ENCODE results near the gene RAPGEF1.
"Not testable (repeated sequence)": the region's sequence is repeated elsewhere in the genome, so short reads cannot be mapped to it uniquely, and the experiment has no call there.

RAPGEF1 gene

DNA sequence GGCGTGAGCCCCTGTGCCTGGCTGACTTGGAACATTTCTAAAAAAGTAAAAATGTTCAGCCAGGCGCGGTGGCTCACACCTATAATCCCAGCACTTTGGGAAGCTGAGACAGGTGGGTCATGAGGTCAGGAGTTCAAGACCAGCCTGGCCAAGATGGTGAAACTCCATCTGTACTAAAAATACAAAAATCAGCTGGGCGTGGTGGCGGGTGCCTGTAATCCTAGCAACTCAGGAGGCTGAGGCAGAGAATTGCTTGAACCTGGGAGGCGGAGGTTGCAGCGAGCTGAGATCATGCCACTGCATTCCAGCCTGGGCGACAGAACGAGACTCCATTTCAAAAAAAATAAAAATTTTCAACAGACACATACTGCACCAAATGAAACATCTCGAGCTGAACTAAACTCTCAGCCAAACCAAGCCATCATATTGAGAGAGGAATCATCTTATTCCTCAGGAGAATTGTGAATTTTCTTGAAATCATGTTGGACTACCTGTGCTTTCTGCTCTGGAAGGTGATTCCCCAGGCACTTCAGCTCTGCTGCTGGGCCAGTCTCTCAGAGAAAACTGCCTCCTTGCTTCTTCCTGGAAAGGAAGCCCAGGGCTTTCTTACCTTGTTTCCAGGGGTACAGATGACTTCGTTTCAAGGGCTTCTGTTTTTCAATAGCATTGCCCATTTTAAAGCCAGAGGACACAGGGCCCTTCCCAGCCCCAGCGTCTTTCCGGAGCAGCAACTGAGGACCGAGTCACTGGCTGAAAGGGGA lies 30.7 kb downstream of the RAPGEF1 start:
- DNase-seq, result not testable (repeated sequence)

DNA sequence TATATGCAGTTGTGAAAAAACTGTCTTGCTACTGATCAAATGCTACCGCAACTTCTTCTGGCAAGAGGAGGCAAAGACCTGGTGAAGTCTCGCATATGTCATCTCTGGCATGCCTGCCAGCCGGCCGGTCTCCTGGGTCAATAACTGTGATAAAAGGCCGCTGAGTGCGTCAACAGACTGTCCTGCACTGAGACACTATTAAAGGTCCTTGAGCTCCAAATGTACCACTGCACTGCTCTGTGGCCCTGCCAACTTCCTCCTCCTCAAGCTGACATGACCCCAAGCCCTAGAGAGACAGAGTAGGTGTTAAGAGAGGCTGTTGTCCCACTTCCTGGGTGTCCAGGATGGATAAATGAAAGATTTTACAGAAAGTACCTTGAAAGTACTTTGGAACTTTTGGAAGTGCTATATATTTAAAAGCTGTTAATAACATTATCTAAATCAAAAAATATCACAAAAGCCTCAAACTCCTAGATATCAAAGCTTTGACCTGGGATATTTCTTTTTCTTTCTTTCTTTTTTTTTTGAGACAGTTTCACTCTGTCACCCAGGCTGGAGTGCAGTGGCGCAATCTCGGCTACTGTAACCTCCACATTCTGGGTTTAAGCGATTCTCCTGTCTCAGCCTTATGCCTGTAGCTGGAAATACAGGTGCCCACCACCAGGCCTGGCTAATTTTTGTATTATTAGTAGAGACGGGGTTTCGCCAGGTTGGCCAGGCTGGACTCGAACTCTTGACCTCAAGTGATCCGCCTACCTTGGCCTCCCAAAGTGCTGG lies 31.5 kb downstream of the RAPGEF1 start:
- peak in 4 of 56 donors; percentile 11 to 52 (median 28) for DNase-seq

DNA sequence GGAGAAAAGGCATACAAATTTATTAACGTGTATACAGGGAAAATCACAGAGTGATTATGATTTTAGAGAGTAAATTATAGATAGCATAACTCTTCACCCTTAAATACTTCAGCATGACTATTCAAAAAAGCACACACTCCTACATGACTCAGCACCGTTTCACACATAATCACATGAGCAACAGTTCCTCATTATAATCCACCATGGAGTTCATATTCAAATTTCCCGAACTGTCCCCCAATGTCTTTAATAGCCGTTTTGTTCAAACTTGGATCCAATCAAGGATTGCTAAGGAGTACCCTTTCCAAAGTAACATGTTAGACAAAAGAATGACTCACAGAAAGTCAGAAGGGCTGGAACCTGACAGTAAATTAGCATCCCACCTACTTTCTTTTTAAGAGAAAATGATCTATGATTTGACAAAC lies 32.1 kb downstream of the RAPGEF1 start:
- peak in 3 of 56 donors; percentile 14 to 32 (median 22) for DNase-seq

DNA sequence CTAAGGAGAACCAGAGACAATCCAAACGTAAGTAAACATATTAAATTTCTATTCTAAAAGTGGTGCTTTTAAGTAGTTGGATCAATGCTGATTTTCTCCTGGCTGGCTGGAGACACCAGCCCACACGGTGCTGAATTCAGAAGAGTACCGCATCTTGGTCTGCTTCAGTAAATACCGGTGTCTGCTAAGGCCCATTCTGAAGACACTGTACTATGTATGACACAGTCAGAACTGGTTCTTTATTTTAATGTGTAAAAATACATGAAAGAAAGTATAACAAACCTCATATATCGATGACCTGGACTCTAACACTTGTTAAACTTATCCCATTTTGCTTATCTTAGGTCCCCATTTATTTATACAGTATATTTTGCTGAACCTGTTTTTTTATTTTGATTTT lies 32.8 kb downstream of the RAPGEF1 start:
- no peak for DNase-seq

DNA sequence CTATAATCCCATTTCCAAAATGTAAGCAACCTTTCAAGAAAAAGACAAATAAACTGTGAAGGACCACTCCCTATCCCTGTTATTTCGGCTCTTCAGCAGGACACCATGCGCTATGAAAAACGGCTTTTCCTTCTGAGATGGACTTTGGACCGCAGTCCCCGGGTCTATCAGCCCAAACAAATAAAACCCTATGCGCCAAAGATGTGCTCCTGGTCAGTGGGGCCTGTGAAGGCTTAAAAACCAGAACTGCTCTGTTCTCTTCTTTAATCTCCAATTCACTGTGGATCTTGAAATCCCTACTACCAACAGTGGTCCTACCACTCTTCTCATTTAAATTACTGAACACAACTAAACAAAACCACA lies 33.3 kb downstream of the RAPGEF1 start:
- DNase-seq, result no peak

DNA sequence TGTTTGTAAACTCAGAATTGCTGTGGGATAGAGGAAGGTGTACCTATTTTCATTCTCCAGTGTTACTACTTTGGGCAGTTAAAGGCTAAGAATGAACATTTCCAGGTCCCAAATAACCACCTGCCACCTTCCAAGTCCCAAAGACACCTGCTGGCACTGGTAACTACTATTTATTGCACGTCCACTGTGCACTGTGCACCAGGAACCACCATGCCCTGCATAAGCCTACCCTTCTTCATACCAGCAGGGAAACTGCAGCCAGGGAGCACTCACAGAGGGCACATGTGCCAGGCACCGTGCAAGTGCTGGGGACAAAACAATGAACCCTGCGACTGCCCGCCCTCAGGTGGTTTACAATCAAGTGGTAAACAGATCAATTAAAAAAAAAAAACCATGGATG lies 34.9 kb downstream of the RAPGEF1 start:
- no peak for DNase-seq

DNA sequence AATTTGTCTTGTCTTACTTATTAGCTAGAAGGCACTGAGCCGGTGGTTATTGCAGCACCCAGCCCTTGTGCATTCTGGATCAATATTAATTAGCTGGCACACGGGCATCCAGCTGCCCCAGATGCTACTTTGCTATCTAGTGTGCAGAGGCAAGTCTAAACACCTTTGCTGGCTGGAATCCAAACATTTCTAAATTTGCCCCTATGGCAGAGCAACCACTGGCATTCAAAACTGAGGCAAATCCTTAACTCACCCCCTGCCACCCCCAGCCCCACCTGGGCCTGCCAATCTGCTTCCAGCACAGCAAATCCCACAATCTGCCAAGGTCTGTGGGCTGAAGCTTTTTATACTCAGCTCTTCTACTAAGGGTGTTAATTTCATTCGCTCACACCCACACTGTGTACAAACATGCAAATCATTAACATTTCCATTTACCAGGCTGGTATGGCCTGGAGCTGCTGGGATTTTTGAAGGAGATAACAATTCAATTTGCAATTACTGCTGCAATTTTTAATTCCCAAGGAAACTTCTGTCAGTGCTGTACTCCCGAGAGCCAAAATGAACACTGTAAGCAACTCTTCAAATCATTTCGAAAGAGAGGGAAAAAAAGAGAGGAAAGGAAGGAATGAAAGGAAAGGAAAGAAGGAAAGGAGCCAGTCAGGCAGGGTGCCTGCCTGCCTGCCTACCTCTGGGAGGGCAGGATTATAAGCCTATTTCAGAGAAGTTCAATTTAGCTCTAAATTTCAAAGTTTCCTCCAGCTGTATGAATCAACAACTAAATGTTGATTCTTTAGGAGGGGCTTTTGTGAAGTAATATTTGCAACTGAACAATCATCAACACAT lies 35.5 kb downstream of the RAPGEF1 start:
- peak in 8 of 56 donors; percentile 17 to 50 (median 28) for DNase-seq

DNA sequence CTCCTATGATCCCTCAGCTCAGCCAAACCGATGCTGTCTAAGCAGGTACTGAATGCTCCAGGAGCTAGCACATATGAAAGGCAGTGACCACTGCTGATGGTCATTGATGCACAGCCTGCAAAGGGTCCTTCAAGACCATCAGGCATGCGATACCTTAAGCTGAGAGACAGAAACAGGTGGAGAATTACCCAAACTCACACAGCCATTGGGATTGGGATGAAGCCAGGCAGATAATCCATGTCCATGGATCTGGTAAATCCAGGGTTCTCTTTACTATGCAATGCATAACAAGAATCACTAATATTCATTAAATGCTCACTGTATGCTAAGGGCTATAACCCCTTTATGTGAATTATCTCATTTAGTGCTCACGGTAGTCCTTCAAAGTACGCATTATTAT lies 36.2 kb downstream of the RAPGEF1 start:
- DNase-seq, result no peak

DNA sequence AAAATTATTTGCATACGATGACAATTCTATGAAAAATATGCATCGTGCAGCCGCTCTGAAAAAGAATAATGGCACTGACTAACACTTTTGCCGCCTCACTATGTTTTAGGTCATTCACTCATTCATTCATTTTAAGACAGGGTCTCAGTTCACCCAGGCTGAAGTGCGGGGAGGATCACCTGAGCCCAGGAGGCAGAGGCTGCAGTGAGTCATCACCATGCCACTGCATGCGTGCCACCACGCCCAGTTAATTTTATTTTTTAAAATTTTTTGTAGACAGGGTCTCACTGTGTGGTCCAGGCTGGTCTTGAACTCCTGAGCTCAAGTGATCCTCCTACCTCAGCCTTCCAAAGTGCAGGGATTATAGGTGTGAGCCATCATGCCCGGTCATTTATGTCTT lies 37.0 kb downstream of the RAPGEF1 start:
- no peak for DNase-seq

DNA sequence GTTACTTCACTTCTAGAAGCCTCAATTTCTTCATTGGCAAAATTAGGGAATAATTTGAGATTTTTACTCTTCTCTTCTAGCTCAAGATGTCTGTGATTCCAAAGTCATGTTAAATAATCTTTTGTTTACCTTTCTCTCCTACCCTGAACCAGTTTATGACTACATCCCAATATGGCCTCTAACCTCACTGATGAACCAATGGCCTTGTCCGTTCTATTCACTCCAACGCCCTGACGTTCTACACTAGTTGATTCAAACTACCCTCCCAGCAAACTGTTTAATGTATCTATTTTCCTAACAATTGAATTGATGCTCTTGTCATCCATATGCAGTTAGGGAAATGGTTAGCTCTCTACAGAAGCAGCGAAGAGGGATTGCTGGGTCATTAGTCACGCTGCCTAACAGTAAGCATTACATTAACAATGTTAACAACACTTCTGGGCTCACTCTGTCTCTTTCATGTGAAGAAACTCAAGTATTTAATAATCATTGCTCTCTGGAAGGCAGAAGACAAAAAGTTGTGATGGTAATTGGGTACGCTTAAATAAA lies 38.0 kb downstream of the RAPGEF1 start:
- DNase-seq, result no peak

DNA sequence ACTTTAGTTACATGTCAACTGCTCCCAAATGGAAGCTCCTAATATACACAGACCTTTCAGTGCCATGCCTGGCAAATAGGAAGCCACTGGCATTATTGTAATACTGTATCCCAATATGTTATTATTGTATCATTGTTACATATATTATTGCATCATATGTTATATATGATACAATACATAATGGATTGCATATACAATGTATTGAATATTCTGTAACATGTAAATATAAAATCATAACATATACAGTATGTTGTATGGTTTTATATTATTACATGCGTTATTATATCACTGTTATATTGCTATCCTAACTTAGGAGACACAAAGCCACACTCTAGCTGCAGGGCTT lies 38.5 kb downstream of the RAPGEF1 start:
- DNase-seq, result no peak

DNA sequence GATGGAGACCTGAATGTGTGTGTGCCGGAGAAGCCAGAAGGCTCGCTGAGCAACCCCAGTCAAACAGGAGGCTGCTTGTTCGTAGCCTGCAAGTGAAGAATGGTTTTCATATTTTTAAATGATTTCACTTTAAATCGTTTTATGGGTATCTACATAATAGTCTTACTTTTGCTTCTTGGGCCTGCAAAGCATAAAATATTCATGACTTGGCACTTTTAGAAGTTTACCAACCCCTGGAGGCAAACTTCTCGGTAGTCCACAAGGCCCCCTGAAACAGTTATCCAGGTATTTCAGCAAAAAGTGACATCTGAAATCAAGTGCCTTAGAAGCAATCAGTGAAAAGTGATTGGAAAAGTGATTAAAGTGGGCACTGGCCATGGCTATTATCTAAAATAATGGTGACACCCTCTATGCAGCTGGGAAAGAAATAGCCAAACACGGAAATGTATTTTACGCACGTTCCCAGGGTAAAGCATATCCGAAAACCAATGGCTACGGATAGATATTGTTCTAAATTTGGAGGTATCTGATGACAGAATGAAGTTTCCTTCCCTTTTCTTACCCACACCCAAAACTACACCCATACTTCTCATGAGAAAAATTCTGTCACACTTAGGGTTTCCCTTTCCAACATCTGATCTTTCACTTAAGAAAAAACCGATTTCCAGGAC lies 39.0 kb downstream of the RAPGEF1 start:
- DNase-seq, result no peak

DNA sequence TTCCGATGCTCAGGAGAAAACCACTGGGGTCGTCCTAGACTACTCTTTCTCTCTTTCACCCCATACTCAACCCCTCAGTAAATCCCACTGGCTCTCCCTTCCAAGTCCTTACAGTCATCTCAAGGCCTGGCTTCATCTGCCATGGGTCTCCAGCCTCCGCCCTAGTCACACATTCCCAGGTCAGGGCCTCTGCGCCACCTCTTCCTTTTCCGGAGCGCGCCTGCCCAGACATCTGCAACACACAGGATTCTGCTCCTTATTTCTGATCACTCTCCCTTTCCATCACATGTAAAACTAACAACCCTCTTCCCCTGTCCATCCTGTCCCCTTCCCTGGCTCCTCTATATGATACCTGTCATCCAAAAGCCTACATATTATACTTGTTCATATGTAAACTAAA lies 39.8 kb downstream of the RAPGEF1 start:
- no peak for DNase-seq

DNA sequence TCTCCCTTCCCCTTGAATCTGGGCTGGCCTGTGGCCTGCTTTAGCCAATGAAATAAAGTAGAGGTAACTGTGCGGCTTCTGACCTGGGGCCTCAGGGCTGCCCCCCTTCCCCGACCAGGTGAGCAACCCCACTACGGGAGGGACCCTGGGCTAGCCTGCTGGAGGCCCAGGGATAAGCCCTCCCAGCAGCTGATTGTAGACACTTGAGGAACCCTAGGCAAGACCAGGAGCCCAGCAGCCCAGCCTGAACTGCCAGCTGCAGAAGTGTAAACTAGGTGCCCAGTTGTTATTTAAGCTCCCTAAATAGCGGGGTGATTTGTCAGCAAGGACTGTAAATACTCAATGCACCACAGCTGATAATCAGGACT lies 41.3 kb downstream of the RAPGEF1 start:
- no peak for DNase-seq

DNA sequence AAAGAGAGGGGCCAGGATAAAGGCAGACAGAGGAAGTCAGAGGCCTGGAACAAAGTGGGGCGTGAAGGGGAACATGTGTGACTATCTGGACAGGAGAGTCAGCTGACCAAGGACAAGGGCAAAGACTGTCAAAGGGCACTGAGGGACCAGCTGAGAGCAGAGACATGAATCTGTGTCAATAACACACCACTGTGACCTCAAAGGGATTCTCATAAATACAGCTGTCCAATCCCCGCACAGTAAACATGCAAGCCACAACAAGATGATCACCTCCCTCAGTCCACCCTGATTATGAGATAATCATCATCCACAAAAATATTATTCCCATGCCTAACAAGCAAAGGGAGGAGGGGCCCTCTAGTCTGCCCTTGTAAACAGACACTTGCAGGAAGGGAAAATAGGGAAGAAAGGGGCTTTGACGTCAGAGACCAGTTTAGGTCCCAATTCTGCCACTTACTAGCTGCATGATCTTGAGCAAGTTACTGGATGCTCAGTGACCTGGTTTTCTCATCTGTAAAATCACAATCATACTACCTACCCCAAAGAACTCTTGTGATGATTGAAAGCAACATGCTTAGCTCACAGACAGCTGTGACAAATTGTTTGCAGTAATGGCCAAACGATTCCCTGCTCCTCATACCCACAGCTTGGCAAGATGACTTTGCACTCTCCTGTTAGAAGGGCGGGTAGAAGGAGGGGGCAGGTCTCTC lies 41.8 kb downstream of the RAPGEF1 start:
- peak in 3 of 56 donors; percentile 17 to 30 (median 19) for DNase-seq

DNA sequence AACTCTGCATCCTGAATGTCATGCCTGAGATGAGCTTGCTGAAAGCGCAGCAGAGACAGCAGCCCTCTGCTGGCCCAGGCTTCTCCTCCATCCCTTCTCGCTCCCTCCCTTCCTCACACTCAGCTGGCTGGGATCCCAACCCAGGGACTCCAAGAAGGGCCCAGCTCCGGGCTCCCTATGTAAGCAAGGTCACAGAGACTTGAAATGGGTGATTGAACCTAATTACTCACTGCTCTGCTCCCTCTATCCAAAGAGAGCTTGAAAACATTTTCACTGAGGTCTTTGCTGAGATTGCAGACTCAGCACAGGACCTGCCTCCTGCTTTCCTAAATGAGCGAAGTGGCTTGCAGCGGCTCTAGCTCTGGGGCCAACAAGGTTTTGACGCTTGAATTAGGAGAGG lies 42.8 kb downstream of the RAPGEF1 start:
- peak in 20 of 56 donors; percentile 14 to 69 (median 34) for DNase-seq

DNA sequence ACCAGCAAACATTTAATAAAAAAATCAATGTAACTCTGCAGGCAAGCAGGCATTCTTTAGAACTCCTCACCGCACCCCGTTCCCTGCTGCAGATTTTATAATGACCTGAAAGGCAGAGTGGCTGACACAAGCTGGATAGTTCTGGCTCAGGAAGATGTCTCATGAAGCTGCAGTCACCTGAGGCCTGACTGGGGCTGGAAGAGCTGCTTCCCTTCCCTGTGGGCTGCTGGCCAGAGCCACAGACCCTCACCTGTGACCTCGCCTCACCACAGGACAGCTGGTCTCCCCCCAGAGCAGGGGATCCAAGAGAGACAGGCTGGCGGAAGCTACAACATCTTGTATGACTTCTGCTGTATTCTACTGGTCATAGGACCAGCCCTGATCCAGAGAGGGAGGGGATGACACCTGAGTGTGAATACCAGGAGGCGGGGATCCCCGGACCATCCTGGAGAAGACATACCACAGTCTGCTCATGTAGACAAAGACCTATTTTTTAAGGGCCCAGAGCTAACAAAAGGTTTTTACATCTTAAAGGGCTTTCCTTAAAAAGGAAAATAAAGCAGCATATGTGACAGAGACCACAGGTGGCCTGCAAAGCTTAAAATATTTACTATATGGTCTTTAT lies 43.9 kb downstream of the RAPGEF1 start:
- DNase-seq, result no peak

DNA sequence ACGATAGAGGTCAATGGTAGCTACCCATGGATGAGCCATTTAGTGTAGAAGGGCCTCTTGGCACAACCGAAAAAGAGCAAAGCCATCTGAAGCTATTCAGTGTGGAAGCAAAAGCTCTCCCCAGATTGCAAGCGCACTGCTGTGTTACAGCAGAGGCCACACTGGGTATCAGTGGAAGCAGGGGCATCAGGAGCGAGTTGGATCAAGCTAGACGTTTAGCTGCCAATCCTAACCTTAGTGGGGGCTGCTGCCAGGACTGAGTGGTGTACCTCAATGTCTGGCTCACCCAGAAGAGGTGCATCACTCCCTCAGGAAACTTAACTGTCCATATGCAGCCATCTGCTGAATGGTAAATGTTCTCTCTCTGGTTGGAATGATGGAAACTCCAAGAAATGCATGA lies 44.5 kb downstream of the RAPGEF1 start:
- DNase-seq, result no peak

DNA sequence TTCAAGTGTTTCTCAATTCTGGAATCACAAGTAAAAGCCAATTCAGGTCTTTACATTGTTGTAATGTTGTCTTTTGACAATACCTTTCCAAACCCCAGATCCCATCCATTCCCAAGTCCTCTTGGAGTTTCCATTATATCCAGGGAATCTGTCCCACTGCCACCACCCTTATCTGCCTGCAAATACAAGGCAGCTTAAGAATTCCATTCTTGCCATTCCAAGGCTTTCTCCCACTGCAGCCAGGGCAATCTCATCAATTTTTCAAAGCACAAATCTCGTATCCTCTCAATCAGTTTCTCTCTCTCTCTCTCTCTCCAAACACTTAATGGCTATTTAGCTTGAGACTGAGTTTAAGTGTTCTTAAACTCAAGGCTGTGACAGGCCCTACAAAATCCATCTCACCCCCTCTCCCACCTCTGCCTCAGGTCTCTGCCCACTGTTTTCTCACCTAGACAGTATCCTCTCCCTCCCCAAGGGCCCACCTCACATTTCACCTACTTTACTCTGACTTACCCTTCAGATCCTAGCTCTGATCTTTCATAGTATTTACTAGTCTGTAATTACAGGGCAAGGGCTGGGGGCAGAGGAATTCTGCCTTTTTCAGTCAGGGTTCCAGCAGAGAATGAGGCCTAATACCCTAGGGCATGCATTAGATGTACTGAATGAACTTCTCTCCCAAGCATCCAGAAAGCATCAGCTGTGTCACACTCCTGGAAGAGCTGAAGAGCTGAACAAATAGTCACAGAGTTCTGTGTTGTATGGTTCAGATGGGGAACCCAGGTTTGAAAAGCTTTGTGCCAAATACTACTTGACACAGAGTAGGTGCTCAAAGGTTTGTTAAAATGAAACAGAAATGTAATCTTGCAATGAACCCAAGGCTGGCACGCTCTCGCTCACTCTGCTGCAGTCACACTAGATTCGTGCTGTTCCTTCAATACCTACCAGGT lies 46.0 kb downstream of the RAPGEF1 start:
- no peak for DNase-seq
